Measurements from ENCODE around the gene SMIM22. TPM values are rescaled to one million over a fixed set of nuclear protein-coding genes. Genes with fewer than 3 reads are reported as not detected.

Gene SMIM22
- total RNA-seq, 6 donors from 2014 or later = 5.2 to 71.0 (median 36.6) TPM

DNA sequence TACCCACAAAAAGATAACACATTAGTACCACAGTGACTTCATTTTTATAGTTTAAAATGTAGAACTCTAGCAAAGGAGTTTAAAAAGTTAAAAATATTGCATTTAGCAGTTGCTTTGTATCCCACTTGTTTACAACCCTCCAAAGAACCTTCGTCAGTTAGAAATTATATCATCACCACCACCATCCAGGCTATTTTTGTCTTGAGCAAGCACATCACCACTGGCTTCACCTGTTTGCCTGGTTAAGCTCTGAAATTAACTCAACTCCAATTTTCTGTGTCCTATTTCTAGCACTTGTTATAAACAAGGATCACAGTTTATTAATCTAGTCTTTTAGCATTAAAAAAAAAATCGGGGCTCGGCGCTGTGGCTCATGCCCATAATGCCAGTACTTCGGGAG, 45.8 kb downstream of the SMIM22 start:
- Histone ChIP-seq H3K4me3 (no peak overlapping the region), H3K36me3 (peaks cover 37 to 90% (median 78%) of the 10 kb centered on the region in 4 donors), H3K4me1 (peaks cover 10 to 15% (median 13%) of the 10 kb centered on the region in 4 donors), H3K27me3 (no peaks in the 10 kb centered on the region), H3K27ac (no peak overlapping the region), H3K9me3 (no peaks in the 10 kb centered on the region)
- DNase-seq (no peak), ATAC-seq (ENCODE audit: low FRiP score in 2 of 2) (no peak)
- 76 to 78% methylated on average over 5 of the region's 5 CpGs for WGBS, 2 donors
- TF ChIP-seq EP300 (IDR thresholded peaks at IDR 0.05) (no peak), POLR2AphosphoS5 (IDR thresholded peaks at IDR 0.05) (no peak), POLR2A (IDR thresholded peaks at IDR 0.05) (no peak)
- TF ChIP-seq, protein P1, sequence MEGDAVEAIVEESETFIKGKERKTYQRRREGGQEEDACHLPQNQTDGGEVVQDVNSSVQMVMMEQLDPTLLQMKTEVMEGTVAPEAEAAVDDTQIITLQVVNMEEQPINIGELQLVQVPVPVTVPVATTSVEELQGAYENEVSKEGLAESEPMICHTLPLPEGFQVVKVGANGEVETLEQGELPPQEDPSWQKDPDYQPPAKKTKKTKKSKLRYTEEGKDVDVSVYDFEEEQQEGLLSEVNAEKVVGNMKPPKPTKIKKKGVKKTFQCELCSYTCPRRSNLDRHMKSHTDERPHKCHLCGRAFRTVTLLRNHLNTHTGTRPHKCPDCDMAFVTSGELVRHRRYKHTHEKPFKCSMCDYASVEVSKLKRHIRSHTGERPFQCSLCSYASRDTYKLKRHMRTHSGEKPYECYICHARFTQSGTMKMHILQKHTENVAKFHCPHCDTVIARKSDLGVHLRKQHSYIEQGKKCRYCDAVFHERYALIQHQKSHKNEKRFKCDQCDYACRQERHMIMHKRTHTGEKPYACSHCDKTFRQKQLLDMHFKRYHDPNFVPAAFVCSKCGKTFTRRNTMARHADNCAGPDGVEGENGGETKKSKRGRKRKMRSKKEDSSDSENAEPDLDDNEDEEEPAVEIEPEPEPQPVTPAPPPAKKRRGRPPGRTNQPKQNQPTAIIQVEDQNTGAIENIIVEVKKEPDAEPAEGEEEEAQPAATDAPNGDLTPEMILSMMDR (IDR thresholded peaks at IDR 0.05) = no peak

Small RNAs within 50 kb of the gene (small RNA-seq; reads per million reads assigned to genes)
- gene RF00017 = 0 reads per million in 4 donors

Other genes starting within 250 kb of the SMIM22 start
- 1 to 10 TPM in 1 of 6 donors, under 1 TPM in 4, not detected in 1; 0.24 to 1.0 (median 0.46) TPM for gene C16orf96, start 239.0 kb upstream of the SMIM22 start, total RNA-seq
- gene UBALD1, start 180.5 kb upstream of the SMIM22 start, total RNA-seq = 10 to 100 TPM; 14.9 to 43.9 (median 25.8) TPM
- 100 to 1,000 TPM in 3 of 6 donors, 10 to 100 TPM in 3; 49.0 to 148 (median 99.1) TPM for gene MGRN1, start 170.5 kb upstream of the SMIM22 start, total RNA-seq
- gene NUDT16L1, start 101.8 kb upstream of the SMIM22 start, total RNA-seq = 10 to 100 TPM; 14.9 to 66.0 (median 34.1) TPM
- 10 to 100 TPM; 17.9 to 67.1 (median 20.0) TPM for gene ANKS3, start 61.1 kb upstream of the SMIM22 start, total RNA-seq
- 10 to 100 TPM in 1 of 6 donors, 1 to 10 TPM in 5; 1.6 to 19.1 (median 4.3) TPM for gene DNAAF8, start 60.8 kb upstream of the SMIM22 start, total RNA-seq
- 10 to 100 TPM; 10.1 to 17.5 (median 13.2) TPM for gene ZNF500, start 28.2 kb upstream of the SMIM22 start, total RNA-seq
- not detected for gene SEPTIN12, start 7.0 kb upstream of the SMIM22 start, total RNA-seq
- gene ROGDI, start 7.3 kb downstream of the SMIM22 start, total RNA-seq = 10 to 100 TPM; 19.2 to 59.7 (median 33.1) TPM
- 100 to 1,000 TPM in 1 of 6 donors, 10 to 100 TPM in 5; 67.8 to 110 (median 90.6) TPM for gene GLYR1, start 51.9 kb downstream of the SMIM22 start, total RNA-seq
- gene UBN1, start 52.1 kb downstream of the SMIM22 start, total RNA-seq = 10 to 100 TPM; 35.7 to 49.2 (median 38.8) TPM
- gene PPL, start 141.8 kb downstream of the SMIM22 start, total RNA-seq = 100 to 1,000 TPM in 5 of 6 donors, 10 to 100 TPM in 1; 72.7 to 156 (median 132) TPM
- 1 to 10 TPM in 1 of 6 donors, under 1 TPM in 4, not detected in 1; 0.20 to 1.7 (median 0.49) TPM for gene SEC14L5, start 163.0 kb downstream of the SMIM22 start, total RNA-seq
- gene NAGPA, start 238.6 kb downstream of the SMIM22 start, total RNA-seq = 10 to 100 TPM; 18.1 to 82.8 (median 25.8) TPM

Measured in upper lobe of left lung (tissue), 6 donors.